Testis (tissue), 3 donors: ENCODE data around the gene LRP10. TPM values are rescaled to one million over a fixed set of nuclear protein-coding genes. Genes with fewer than 3 reads are reported as not detected.
"Not testable (repeated sequence)": the region's sequence is repeated elsewhere in the genome, so short reads cannot be mapped to it uniquely, and the experiment has no call there.

Experiments used
- DNase-seq: peaks from one replicate; pipeline ENCODE4 v3.0.0-alpha.2; 2019
- H3K27ac ChIP-seq, 2 donors: fragments of 200-600 bp; sonication (generic); one replicate each; pipeline ENCODE4 v1.5.1; 2019
- H3K27me3 ChIP-seq: fragments of 200-600 bp; sonication (generic); one replicate; pipeline ENCODE4 v1.5.1; 2019
- H3K36me3 ChIP-seq: fragments of 200-600 bp; sonication (generic); one replicate; pipeline ENCODE4 v1.5.1; 2017; ENCODE audit warnings: low read depth; ENCODE audit errors: missing control alignments
- H3K4me1 ChIP-seq: fragments of 200-600 bp; sonication (generic); one replicate; pipeline ENCODE4 v1.5.1; 2019
- H3K4me3 ChIP-seq, 2 donors: fragments of 200-600 bp; sonication (generic); one replicate each; pipeline ENCODE4 v1.5.1; 2017 to 2019
- H3K9me3 ChIP-seq: fragments of 200-600 bp; sonication (generic); one replicate; pipeline ENCODE4 v1.5.1; 2017
- POLR2A ChIP-seq: fragments of 450-650 bp; IDR thresholded peaks from one replicate; pipeline ENCODE4 v1.6.1; 2017; ENCODE audit warnings: antibody characterized with exemption, mild to moderate bottlenecking, moderate library complexity
- WGBS, 2 donors: methylation state at CpG; one replicate each; pipeline ENCODE4 v1.1.5; 2018; 5-methylcytosine and 5-hydroxymethylcytosine counted together
- intact Hi-C: fragments of 100-400 bp; cut with DNase I; formaldehyde crosslinking; loops from one replicate; pipeline ENCODE4 v1.15.1; 2023; ENCODE audit warnings: low total_unique reads
- polyA plus RNA-seq: library from polyadenylated mRNA; stranded (reverse); fragments of 350-450 nt; fragmentation: Illumina TruSeq; extraction: RNeasy Lipid Tissue Mini Kit (QIAGEN cat#74804); gene quantifications from one replicate; pipeline ENCODE4 v1.2.3, GENCODE V29; 2014; ENCODE audit warnings: low read depth, low replicate concordance; ENCODE audit not compliant: insufficient read depth
- total RNA-seq, 2 donors: library from RNA; depleted of rRNA; stranded (reverse); fragments of >200 nt; gene quantifications; one replicate each; pipeline ENCODE4 v1.2.3, GENCODE V29; 2016
- TF ChIP-seq, protein P1 (sequence below), 3 experiments: fragments of 450-650 bp in 2 of 3; fragments of 200-600 bp in 1 of 3; sonication (generic) in 1 of 3; IDR thresholded peaks; one replicate each; pipeline ENCODE4 v1.5.1; 2016 to 2019; ENCODE audit warnings: antibody characterized with exemption in 3 of 3, mild to moderate bottlenecking in 2 of 3, moderate library complexity in 1 of 3

The LRP10 gene
- total and polyA plus RNA-seq, 3 donors from 2014 or later, result 41.3 to 67.7 (median 58.2) TPM

- Histone ChIP-seq H3K4me1 (peaks cover 28% of the 10 kb centered on the region), H3K36me3 (no peaks in the 10 kb centered on the region), H3K9me3 (no peaks in the 10 kb centered on the region), H3K27ac (no peak overlapping the region), H3K27me3 (no peaks in the 10 kb centered on the region), H3K4me3 (no peak overlapping the region)
- intact Hi-C loops, result loop anchor here (10.0 kb wide), 1 partner anchor 288 kb away; no protein-coding TSS in a partner anchor
- 80 to 81% methylated on average over 2 of the region's 2 CpGs for WGBS, 2 donors
- no peak for TF ChIP-seq POLR2A
- TF ChIP-seq, protein P1, sequence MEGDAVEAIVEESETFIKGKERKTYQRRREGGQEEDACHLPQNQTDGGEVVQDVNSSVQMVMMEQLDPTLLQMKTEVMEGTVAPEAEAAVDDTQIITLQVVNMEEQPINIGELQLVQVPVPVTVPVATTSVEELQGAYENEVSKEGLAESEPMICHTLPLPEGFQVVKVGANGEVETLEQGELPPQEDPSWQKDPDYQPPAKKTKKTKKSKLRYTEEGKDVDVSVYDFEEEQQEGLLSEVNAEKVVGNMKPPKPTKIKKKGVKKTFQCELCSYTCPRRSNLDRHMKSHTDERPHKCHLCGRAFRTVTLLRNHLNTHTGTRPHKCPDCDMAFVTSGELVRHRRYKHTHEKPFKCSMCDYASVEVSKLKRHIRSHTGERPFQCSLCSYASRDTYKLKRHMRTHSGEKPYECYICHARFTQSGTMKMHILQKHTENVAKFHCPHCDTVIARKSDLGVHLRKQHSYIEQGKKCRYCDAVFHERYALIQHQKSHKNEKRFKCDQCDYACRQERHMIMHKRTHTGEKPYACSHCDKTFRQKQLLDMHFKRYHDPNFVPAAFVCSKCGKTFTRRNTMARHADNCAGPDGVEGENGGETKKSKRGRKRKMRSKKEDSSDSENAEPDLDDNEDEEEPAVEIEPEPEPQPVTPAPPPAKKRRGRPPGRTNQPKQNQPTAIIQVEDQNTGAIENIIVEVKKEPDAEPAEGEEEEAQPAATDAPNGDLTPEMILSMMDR (IDR thresholded peaks at IDR 0.05), result no peak
- DNase-seq, result no peak
These were observed 19.0 kb upstream of the LRP10 start for GRCh38 chr14:22852599-22852939.

DNA sequence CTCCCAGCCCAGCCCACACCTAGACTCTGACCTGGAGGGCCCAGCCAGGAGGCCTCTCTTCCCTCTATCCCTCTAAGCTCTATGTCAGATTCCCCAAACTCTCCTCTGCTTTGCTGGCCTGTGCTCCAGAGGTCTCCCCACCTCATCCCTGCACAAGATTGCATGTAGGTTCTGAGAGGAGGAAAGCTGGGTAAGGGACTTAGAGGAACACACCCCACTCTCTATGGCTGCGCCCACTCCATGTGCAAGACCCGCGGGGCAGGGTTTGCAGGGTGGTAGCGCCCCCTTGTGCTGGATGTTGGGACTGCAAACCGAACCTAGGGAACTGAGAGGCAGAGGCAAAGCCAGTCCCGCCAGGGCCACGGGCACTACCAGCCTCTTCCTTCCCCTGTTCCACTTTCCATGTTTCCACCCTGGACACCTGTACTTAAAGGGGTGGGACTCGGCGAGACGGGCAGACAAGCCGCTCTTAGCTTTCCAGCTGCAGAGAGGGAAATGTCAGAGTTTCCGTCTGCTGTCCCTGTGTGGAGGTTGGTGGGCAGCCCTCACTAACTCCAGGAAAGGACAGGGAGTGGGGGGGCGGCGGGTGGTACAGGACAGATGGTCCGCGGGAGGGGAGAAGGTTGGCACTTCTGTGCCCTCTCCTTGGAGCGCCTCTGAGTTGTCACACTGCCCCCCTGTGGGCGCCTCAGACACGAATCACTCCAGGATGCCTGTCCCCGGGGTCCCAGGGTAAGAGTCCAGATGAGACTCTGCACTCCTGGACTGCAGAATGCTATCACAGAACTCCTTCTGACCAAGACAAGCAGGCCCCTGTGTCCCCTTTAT is 18.4 kb upstream of the LRP10 start:
- no peak overlapping the region for H3K27ac ChIP-seq
- H3K4me1 ChIP-seq, result peaks cover 22% of the 10 kb centered on the region
- H3K4me3 ChIP-seq, result peak overlapping the region; percentile 21 to 32
- H3K36me3 ChIP-seq, result no peaks in the 10 kb centered on the region
- H3K27me3 ChIP-seq, result no peaks in the 10 kb centered on the region
- intact Hi-C loops, result loop anchor here (10.0 kb wide), 1 partner anchor 288 kb away; no protein-coding TSS in a partner anchor
- peak; percentile 94 for DNase-seq
- TF ChIP-seq POLR2A, result no peak
- TF ChIP-seq, protein P1 (IDR thresholded peaks at IDR 0.05), result peak; percentile 88 to 93 (median 90)
- WGBS, 2 donors, result 0 to 3% methylated on average over 3 to 20 of the region's 20 CpGs
- no peaks in the 10 kb centered on the region for H3K9me3 ChIP-seq

GRCh38 chr14:22854296-22854695 is 17.2 kb upstream of the LRP10 start:
- not testable (repeated sequence) for H3K27ac ChIP-seq

DNA sequence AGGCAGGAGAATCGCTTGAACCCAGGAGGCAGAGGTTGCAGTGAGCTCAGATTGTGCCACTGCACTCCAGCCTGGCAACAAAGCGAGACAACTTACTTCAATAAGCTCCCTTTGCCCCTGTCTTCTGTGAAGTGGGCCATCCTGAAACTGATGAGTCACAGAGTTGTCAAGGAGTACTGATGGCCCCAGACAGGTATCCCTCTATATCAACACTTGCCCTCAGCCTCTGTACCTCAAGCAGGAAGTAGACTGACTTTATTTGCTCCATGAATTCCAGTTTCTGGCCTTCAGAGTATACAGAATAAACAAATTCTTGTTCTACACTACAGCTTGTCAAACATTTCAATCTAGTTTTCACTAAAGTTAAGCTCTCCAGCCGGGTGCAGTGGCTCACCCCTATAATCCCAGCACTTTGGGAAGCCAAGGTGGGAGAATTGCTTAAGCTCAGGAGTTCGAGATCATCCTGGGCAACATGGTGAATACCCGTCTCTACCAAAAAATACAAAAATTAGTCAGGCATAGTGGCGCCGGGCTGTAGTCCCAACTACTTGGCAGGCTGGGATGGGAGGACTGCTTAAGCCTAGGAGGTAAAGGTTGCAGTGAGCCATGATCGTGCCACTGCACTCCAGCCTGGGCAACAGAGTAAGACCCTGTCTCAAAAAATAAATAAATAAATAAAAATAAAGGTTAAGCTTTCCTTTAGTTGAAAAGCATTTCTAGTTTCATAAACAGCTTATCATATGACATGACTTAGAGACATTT is 16.4 kb upstream of the LRP10 start:
- 93 to 95% methylated on average over 8 of the region's 8 CpGs for WGBS, 2 donors
- intact Hi-C loops, result loop anchor here (10.0 kb wide), 1 partner anchor 290 kb away; no protein-coding TSS in a partner anchor
- no peak for TF ChIP-seq POLR2A
- TF ChIP-seq, protein P1 (IDR thresholded peaks at IDR 0.05), result no peak
- no peak for DNase-seq
- H3K36me3 ChIP-seq, result no peaks in the 10 kb centered on the region
- H3K4me1 ChIP-seq, result peaks cover 11% of the 10 kb centered on the region
- H3K27me3 ChIP-seq, result no peaks in the 10 kb centered on the region
- H3K9me3 ChIP-seq, result no peaks in the 10 kb centered on the region
- no peak overlapping the region for H3K27ac ChIP-seq
- no peak overlapping the region for H3K4me3 ChIP-seq

More at GRCh38 chr14:22854296-22854695, 17.2 kb upstream of the LRP10 start:
- intact Hi-C loops, result loop anchor here (10.0 kb wide), 1 partner anchor 289 kb away; no protein-coding TSS in a partner anchor
- not testable (repeated sequence) for H3K4me3 ChIP-seq, DNase-seq, H3K9me3 ChIP-seq, H3K27me3 ChIP-seq, H3K36me3 ChIP-seq
- 91 to 96% methylated on average over 11 of the region's 11 CpGs for WGBS, 2 donors
- peaks cover 17% of the 10 kb centered on the region for H3K4me1 ChIP-seq

- no peak for TF ChIP-seq POLR2A
- TF ChIP-seq, protein P1 (IDR thresholded peaks at IDR 0.05), result no peak
- 93 to 97% methylated on average over 5 of the region's 5 CpGs for WGBS, 2 donors
- Histone ChIP-seq H3K9me3 (no peaks in the 10 kb centered on the region), H3K4me3 (no peak overlapping the region), H3K4me1 (peaks cover 5% of the 10 kb centered on the region), H3K27me3 (no peaks in the 10 kb centered on the region), H3K36me3 (no peaks in the 10 kb centered on the region), H3K27ac (no peak overlapping the region)
- DNase-seq, result no peak
- intact Hi-C loops, result loop anchor here (10.0 kb wide), 1 partner anchor 292 kb away; no protein-coding TSS in a partner anchor
These were observed 15.1 kb upstream of the LRP10 start for GRCh38 chr14:22856428-22856827.

- WGBS, 2 donors, result 79 to 82% methylated on average over 3 of the region's 3 CpGs
- H3K27ac ChIP-seq, H3K36me3 ChIP-seq, H3K27me3 ChIP-seq, H3K9me3 ChIP-seq, H3K4me3 ChIP-seq, H3K4me1 ChIP-seq, intact Hi-C loops, DNase-seq: not testable (repeated sequence)
These were observed 11.2 kb upstream of the LRP10 start for GRCh38 chr14:22860377-22860776.
